Measurements from ENCODE around the gene PPP6R3.

GRCh38 chr11:68429661-68430060, 30.9 kb upstream of the PPP6R3 start:
- TF ChIP-seq STAT3 (IDR thresholded peaks at IDR 0.05; ENCODE audit: low read depth, low read length) (no peak), E4F1 (IDR thresholded peaks at IDR 0.05; ENCODE audit: borderline replicate concordance, partially characterized antibody) (no peak), CTCF (IDR thresholded peaks at IDR 0.05 in 2 of 3, conservative IDR thresholded peaks at IDR 0.05 in 1 of 3; ENCODE audit: control insufficient read depth in 2 of 3, extremely low read depth in 1 of 3, insufficient read depth in 1 of 3, low read depth in 3 of 3, low read length in 3 of 3) (no peak), ZSCAN29 (IDR thresholded peaks at IDR 0.05) (no peak), EZH2 (IDR thresholded peaks at IDR 0.05; ENCODE audit: borderline replicate concordance, control insufficient read depth, low read depth, low read length) (no peak), REST (IDR thresholded peaks at IDR 0.05; ENCODE audit: low read depth, low read length) (no peak), CHD2 (IDR thresholded peaks at IDR 0.05; ENCODE audit: borderline replicate concordance, low read depth, low read length) (no peak), RFX5 (IDR thresholded peaks at IDR 0.05; ENCODE audit: low read depth, low read length) (no peak), NR2C2 (IDR thresholded peaks at IDR 0.05; ENCODE audit: borderline replicate concordance, control insufficient read depth, insufficient read length, low read depth) (no peak), FOS (IDR thresholded peaks at IDR 0.05; ENCODE audit: borderline replicate concordance, extremely low read depth, insufficient read length) (no peak), JUNB (IDR thresholded peaks at IDR 0.05) (no peak), POLR2AphosphoS5 (IDR thresholded peaks at IDR 0.05; ENCODE audit: low read length) (no peak), ATF7 (IDR thresholded peaks at IDR 0.05; ENCODE audit: low read depth) (no peak)
